Upper lobe of right lung (tissue), 1 donor: ENCODE measurements around the gene TCEA3. TPM values are rescaled to one million over a fixed set of nuclear protein-coding genes. Genes with fewer than 3 reads are reported as not detected.
A peak's percentile ranks its signal among the peaks of the same experiment; 100 is the strongest.

ENCODE experiments used
- ATAC-seq: fragments of 200-7000 bp; cut with Tn5 transposase; one replicate; pipeline ENCODE4 v1.9.1; 2020; ENCODE audit warnings: mild to moderate bottlenecking, moderate library complexity
- DNase-seq: peaks from one replicate; pipeline ENCODE4 v3.0.0-alpha.2; 2020
- H3K27ac ChIP-seq: fragments of 200-600 bp; one replicate; pipeline ENCODE4 v1.8.0; 2022
- H3K27me3 ChIP-seq: fragments of 200-600 bp; one replicate; pipeline ENCODE4 v1.8.0; 2022; ENCODE audit warnings: mild to moderate bottlenecking
- H3K36me3 ChIP-seq: fragments of 200-600 bp; one replicate; pipeline ENCODE4 v1.8.0; 2022
- H3K4me1 ChIP-seq: fragments of 200-600 bp; one replicate; pipeline ENCODE4 v1.8.0; 2022
- H3K4me3 ChIP-seq: fragments of 200-600 bp; one replicate; pipeline ENCODE4 v1.8.0; 2022; ENCODE audit warnings: mild to moderate bottlenecking
- H3K9me3 ChIP-seq: fragments of 200-600 bp; one replicate; pipeline ENCODE4 v1.8.0; 2022
- CTCF ChIP-seq: fragments of 200-600 bp; IDR thresholded peaks from one replicate; pipeline ENCODE4 v1.8.0; 2022; ENCODE audit warnings: antibody characterized with exemption
- intact Hi-C: fragments of 100-400 bp; cut with DNase I; formaldehyde crosslinking; loops from one replicate; pipeline ENCODE4 v1.11.0; 2022
- total RNA-seq: library from RNA; stranded (reverse); fragmentation: NEBNext Ultra II Directional; extraction: Animal tissue kit (Norgen Biotek cat#: 25700); gene quantifications from one replicate; pipeline ENCODE4 v1.2.1, GENCODE V29; 2021
- donor health status: DM: no; HTN: yes; CAD: no; lungs with severe emphysema.

The TCEA3 gene
- total RNA-seq, 1 donor from 2014 or later: 39.4 TPM

DNA sequence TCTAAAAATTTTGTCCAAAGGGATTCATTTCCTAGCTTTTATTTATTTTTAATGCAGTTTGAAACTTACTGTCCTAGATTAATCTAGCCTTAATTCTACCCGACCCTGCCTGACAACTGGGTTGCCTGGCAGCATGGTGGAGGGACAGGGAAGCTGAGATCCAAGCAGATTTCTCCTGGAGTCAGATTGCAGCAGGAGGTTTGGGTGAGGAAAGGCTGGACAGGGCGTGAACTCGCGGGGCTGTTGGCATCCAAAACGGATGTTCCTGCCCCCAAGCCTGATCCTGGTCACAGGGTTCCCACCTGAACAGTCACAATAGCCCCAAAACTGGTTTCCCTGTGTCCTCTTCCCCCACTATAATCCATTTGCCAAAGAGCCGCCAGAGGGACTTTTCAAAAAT, 23.2 kb downstream of the TCEA3 start:
- H3K27ac ChIP-seq: peak overlapping the region; percentile 47
- intact Hi-C loops: no loop called here
- H3K4me1 ChIP-seq: peaks cover 30% of the 10 kb centered on the region

DNA sequence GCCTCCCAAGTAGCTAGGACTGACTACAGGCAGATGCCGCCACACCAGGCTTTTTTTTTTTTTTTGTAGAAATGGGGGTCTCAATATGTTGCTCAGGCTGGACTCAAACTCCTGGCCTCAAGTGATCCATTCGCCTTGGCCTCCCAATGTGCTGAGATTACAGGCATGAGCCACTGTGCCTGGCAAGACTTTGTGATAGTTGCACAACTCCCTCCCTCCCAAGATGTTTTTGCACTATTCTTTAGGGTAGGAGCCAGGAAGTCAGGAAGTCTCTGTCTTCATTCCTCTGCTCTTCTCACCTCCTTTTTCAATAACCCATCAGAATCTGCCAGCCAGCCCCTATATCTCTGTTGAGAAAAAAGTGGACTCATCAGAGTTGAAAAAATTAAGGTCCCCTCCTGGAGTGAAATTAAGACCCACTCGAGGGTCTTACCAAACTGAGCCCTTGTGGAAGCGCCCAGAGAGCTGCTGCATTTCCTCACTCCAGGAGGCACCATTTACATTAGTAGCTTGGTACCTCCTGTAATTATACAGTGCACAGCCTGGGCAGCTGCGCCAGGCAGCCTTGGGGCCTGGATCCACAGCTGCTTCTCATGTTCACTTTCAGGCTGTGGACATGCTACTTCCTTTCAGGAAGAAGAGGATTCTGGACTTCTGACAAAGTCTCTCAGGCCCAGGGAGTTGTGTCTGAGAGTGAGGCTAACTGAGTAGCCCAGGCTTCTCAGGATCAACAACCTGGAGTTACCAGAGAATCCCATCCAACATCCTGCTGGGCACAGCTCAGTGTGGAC, 24.0 kb downstream of the TCEA3 start:
- H3K4me3 ChIP-seq: no peak overlapping the region
- no peaks in the 10 kb centered on the region for H3K9me3 ChIP-seq
- no peaks in the 10 kb centered on the region for H3K27me3 ChIP-seq
- no peak for DNase-seq
- no peak for ATAC-seq
- H3K4me1 ChIP-seq: peaks cover 32% of the 10 kb centered on the region
- peak overlapping the region; percentile 47 for H3K27ac ChIP-seq
- intact Hi-C loops: no loop called here
- H3K36me3 ChIP-seq: no peaks in the 10 kb centered on the region
- TF ChIP-seq CTCF: no peak

More for the DNA sequence above, 23.2 kb downstream of the TCEA3 start:
- no peaks in the 10 kb centered on the region for H3K27me3 ChIP-seq
- H3K9me3 ChIP-seq: no peaks in the 10 kb centered on the region
- DNase-seq: no peak
- H3K36me3 ChIP-seq: no peaks in the 10 kb centered on the region
- TF ChIP-seq CTCF: no peak
- ATAC-seq: no peak
- H3K4me3 ChIP-seq: no peak overlapping the region

- DNase-seq: no peak
- TF ChIP-seq CTCF: no peak
- no peaks in the 10 kb centered on the region for H3K36me3 ChIP-seq
- no peaks in the 10 kb centered on the region for H3K27me3 ChIP-seq
- H3K4me3 ChIP-seq: no peak overlapping the region
- no peaks in the 10 kb centered on the region for H3K9me3 ChIP-seq
- ATAC-seq: no peak
- no peak overlapping the region for H3K27ac ChIP-seq
- intact Hi-C loops: no loop called here
- H3K4me1 ChIP-seq: peaks cover 39% of the 10 kb centered on the region
These were observed 25.3 kb downstream of the TCEA3 start for GRCh38 chr1:23399229-23399628.

DNA sequence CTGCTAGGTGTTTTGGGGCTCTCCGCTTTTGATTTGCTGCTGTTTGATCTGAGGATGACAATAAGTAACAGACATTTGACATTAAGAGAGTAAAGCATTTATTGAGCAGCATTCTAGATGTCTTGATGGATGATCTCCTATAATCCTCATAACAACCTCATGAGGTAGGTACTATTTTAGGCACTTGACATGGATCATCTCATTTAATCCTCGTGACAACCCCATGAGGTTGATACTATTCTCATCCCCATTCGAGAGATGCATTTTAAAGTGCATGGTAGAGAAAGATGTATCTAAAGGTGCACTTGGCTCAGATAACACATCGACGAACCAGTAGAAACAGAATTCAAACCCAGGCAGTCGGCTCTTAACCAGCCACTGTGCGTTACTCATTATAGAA, 26.6 kb downstream of the TCEA3 start:
- H3K4me3 ChIP-seq: no peak overlapping the region
- H3K27ac ChIP-seq: no peak overlapping the region
- H3K36me3 ChIP-seq: no peaks in the 10 kb centered on the region
- intact Hi-C loops: no loop called here
- no peak for DNase-seq
- ATAC-seq: no peak
- no peak for TF ChIP-seq CTCF
- no peaks in the 10 kb centered on the region for H3K9me3 ChIP-seq
- H3K27me3 ChIP-seq: no peaks in the 10 kb centered on the region
- peaks cover 30% of the 10 kb centered on the region for H3K4me1 ChIP-seq

GRCh38 chr1:23396380-23396779, 28.2 kb downstream of the TCEA3 start:
- Histone ChIP-seq H3K27me3 (no peaks in the 10 kb centered on the region), H3K27ac (no peak overlapping the region), H3K4me1 (peaks cover 21% of the 10 kb centered on the region), H3K9me3 (no peaks in the 10 kb centered on the region), H3K36me3 (no peaks in the 10 kb centered on the region), H3K4me3 (no peak overlapping the region)
- TF ChIP-seq CTCF: no peak
- DNase-seq: no peak
- intact Hi-C loops: no loop called here
- no peak for ATAC-seq
